ENCODE results near the gene IRF9.

Gene IRF9

GRCh38 chr14:24123424-24124417, 37.3 kb upstream of the IRF9 start:
- Histone ChIP-seq H3K36me3 (ENCODE audit: control insufficient read depth in 2 of 2, insufficient read depth in 1 of 2, low read length in 2 of 2) (peaks cover 10 to 46% of the 10 kb centered on the region in 2 experiments; a peak in 2 of 3 replicates), H3K4me3 (ENCODE audit: low read depth, low read length) (no peak overlapping the region), H3K9me3 (ENCODE audit: control insufficient read depth, insufficient read depth, low read depth, low read length) (no peaks in the 10 kb centered on the region), H3K27ac (ENCODE audit: extremely low read depth, low read depth, low read length) (no peak overlapping the region), H3K4me1 (ENCODE audit: control insufficient read depth, insufficient read depth, low read length) (no peaks in the 10 kb centered on the region)
- ChIA-PET POLR2A (interaction anchor here (0.5 to 1.3 kb wide), 4 partner anchors 9 to 1211 kb away, joined by 3 to 11 read pairs (median 4); partner anchors contain the start of genes DCAF11, EMC9 and NRL), CTCF (interaction anchor here (0.6 to 1.2 kb wide), 2 partner anchors 14 to 37 kb away, joined by 3 read pairs; partner anchors contain the start of gene IRF9)
- TF ChIP-seq HOXA7 (CRISPR knock-in tag; IDR thresholded peaks at IDR 0.05; ENCODE audit: borderline replicate concordance) (no peak), ZNF785 (tag by site-specific recombination; IDR thresholded peaks at IDR 0.05) (no peak), ZNF280C (tag by site-specific recombination; IDR thresholded peaks at IDR 0.05) (no peak), ZNF37A (tag by site-specific recombination; IDR thresholded peaks at IDR 0.05) (no peak), ZIC2 (tag by site-specific recombination; IDR thresholded peaks at IDR 0.05) (no peak), YY1 (tag by site-specific recombination; IDR thresholded peaks at IDR 0.05) (no peak), GLIS2 (tag by site-specific recombination; IDR thresholded peaks at IDR 0.05) (no peak), PRDM6 (tag by site-specific recombination; IDR thresholded peaks at IDR 0.05) (no peak), REST (tag by site-specific recombination; IDR thresholded peaks at IDR 0.05) (no peak), ZNF791 (tag by site-specific recombination; IDR thresholded peaks at IDR 0.05) (no peak), ZBTB26 (tag by site-specific recombination; optimal IDR thresholded peaks at IDR 0.05) (no peak), ZNF211 (tag by site-specific recombination; IDR thresholded peaks at IDR 0.05; ENCODE audit: low read depth) (no peak), ZNF223 (tag by site-specific recombination; IDR thresholded peaks at IDR 0.05) (no peak), GLI4 (tag by site-specific recombination; IDR thresholded peaks at IDR 0.05) (no peak), MEIS1 (CRISPR knock-in tag; IDR thresholded peaks at IDR 0.05; ENCODE audit: borderline replicate concordance) (no peak), ZSCAN30 (tag by site-specific recombination; IDR thresholded peaks at IDR 0.05) (no peak), ZXDB (tag by site-specific recombination; IDR thresholded peaks at IDR 0.05) (no peak), ZNF221 (tag by site-specific recombination; IDR thresholded peaks at IDR 0.05; ENCODE audit: borderline replicate concordance) (no peak), ZNF324 (tag by site-specific recombination; IDR thresholded peaks at IDR 0.05) (no peak), ZNF621 (tag by site-specific recombination; IDR thresholded peaks at IDR 0.05) (no peak)
